Measurements from ENCODE around the gene PTPN12. TPM values are rescaled to one million over a fixed set of nuclear protein-coding genes. Genes with fewer than 3 reads are reported as not detected.
"Not testable (repeated sequence)": the region's sequence is repeated elsewhere in the genome, so short reads cannot be mapped to it uniquely, and the experiment has no call there.

Gene PTPN12
- total and polyA plus RNA-seq, 8 donors: 8.4 to 147 (median 38.6) TPM

DNA sequence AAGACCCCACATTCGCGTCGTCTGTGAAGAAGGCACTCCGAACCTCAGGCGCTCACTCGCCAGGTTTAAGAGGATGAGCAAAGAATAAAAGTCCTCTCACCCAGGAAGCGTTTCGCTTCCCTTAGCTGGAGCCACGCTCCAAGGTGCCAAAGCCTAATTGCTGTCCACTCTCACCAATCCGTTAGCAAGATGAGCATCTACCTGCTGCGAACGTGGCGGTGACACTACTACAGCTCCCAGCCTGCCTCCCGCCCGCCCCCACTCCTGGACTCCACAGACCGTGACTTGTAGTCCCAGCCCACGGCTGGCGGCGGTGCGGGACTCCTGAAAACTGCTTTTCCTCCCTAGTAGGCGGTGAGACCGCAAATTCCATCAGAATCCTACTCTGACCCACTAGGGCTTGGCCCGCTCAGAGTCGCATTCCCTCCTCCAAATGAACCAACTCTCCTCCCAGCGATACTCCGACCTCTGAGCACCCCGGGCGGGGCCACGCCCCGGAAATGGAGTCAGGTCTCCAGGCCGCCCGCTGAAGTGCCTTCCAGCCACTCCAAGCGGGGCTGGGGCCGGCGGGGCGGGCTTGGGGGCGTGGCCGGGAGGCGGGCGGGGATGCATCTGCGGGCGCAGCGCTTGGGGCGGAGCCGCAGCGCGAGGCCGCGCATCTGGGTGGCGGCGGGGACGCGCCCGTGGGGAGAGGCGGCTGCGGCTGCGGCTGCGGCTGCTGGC lies 521 bp upstream of the PTPN12 start:
- Histone ChIP-seq H3K36me3 (no peaks in the 10 kb centered on the region), H3K4me3 (peak overlapping the region; percentile 80 to 99 (median 96)), H3K27ac (peak overlapping the region; percentile 97 to 99 (median 99)), H3K27me3 (no peaks in the 10 kb centered on the region), H3K4me1 (peaks cover 9 to 41% (median 38%) of the 10 kb centered on the region in 4 donors), H3K9me3 (no peaks in the 10 kb centered on the region)
- TF ChIP-seq, protein P1, sequence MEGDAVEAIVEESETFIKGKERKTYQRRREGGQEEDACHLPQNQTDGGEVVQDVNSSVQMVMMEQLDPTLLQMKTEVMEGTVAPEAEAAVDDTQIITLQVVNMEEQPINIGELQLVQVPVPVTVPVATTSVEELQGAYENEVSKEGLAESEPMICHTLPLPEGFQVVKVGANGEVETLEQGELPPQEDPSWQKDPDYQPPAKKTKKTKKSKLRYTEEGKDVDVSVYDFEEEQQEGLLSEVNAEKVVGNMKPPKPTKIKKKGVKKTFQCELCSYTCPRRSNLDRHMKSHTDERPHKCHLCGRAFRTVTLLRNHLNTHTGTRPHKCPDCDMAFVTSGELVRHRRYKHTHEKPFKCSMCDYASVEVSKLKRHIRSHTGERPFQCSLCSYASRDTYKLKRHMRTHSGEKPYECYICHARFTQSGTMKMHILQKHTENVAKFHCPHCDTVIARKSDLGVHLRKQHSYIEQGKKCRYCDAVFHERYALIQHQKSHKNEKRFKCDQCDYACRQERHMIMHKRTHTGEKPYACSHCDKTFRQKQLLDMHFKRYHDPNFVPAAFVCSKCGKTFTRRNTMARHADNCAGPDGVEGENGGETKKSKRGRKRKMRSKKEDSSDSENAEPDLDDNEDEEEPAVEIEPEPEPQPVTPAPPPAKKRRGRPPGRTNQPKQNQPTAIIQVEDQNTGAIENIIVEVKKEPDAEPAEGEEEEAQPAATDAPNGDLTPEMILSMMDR (IDR thresholded peaks at IDR 0.05): no peak
- TF ChIP-seq POLR2AphosphoS5 (IDR thresholded peaks at IDR 0.05) (peak; percentile 85 to 97 (median 93)), POLR2A (IDR thresholded peaks at IDR 0.05) (peak in 2 of 4 donors; percentile 74 to 89), EP300 (IDR thresholded peaks at IDR 0.05) (no peak)
- DNase-seq: peak; percentile 98 to 99
- intact Hi-C loops (cut with DNase I; ENCODE audit: low total_unique reads): no loop called here
- 0 to 6% (median 1%) methylated on average over 10 to 56 of the region's 58 CpGs for WGBS, 5 donors

DNA sequence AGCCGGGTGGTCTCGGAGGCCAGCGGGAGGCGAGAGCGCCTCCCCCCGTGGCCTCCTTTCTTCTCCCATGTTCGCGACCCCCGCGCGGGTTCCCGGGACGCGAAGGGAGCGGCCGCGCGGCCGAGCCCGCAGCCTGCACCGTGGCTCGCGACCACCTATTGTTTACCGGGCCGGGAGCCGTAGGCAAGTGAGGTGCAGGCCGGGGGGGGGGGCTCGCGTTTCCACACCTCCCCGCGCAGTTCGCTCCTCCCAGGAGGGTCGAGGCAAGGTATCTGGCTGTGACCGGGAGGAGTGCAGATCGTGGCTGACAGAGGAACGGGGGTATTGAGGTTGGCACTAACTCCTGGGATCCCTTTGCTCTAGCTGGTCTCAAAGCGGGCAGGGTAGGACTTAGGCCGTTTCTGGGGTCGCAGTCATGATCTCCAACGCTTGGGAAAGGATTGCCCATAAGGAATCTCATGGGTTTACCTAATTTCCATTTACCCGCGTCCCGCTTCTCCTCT lies 734 bp downstream of the PTPN12 start:
- Histone ChIP-seq H3K27ac (peak overlapping the region; percentile 97 to 99 (median 99)), H3K4me3 (peak overlapping the region; percentile 80 to 99 (median 96)), H3K9me3 (no peaks in the 10 kb centered on the region), H3K27me3 (no peaks in the 10 kb centered on the region), H3K4me1 (peaks cover 16 to 53% (median 50%) of the 10 kb centered on the region in 4 donors), H3K36me3 (no peaks in the 10 kb centered on the region)
- WGBS, 5 donors: 0% methylated on average over 11 to 43 of the region's 43 CpGs
- intact Hi-C loops (cut with DNase I; ENCODE audit: low total_unique reads): no loop called here
- TF ChIP-seq EP300 (IDR thresholded peaks at IDR 0.05) (no peak), POLR2A (IDR thresholded peaks at IDR 0.05) (no peak), POLR2AphosphoS5 (IDR thresholded peaks at IDR 0.05) (no peak)
- TF ChIP-seq, protein P1 (IDR thresholded peaks at IDR 0.05): no peak
- DNase-seq: peak; percentile 39 to 72

DNA sequence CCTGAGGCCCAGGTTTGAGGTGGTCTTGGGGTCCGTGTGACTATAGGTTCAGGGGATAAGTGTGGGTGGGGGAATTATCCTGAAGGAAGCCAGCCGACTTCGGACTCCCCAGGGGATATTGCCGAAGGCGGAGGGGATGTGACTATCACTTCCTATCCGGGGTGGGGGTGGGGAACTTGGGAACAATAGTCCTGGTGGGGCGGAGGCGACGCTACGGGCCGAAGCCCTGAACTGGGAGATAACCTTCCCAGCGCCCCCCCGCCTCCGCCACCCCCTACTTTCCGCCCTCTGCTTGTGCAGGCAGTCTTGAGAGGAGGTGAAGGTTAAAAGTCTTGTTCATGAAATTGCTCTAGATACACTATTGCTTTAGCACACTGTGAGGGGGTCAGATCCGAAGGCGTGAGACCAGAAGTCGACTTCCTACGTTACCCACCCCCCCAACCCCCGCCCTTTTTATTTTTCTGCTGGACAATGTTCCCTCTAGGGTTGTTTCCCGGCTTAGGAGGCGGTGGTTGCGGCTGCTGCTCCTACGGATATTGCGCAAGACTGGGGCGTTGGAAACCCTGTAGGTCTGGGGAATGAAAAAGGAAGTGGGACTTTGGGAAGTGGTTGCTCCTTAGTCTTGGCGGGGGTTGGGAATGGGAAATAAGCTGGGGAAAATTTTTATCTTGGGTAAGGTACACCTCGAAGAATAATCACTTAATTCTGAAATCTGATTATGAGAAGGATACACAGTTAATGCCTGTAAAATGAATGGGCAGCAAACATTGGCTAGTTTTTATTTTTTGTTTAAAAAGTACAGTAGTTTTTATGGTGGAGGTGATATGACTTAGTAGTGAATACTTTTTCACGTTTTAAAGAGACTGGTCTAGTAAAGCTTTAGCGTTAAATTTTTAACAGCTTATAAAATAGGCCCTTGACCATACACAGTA lies 1.5 kb downstream of the PTPN12 start:
- Histone ChIP-seq H3K27ac (peak overlapping the region; percentile 97 to 99 (median 99)), H3K36me3 (no peaks in the 10 kb centered on the region), H3K27me3 (no peaks in the 10 kb centered on the region), H3K9me3 (no peaks in the 10 kb centered on the region), H3K4me1 (peaks cover 16 to 56% (median 53%) of the 10 kb centered on the region in 4 donors), H3K4me3 (peak overlapping the region; percentile 80 to 99 (median 96))
- WGBS, 5 donors: 2 to 6% (median 3%) methylated on average over 29 to 30 of the region's 30 CpGs
- TF ChIP-seq, protein P1 (IDR thresholded peaks at IDR 0.05): no peak
- no peak for TF ChIP-seq POLR2A (IDR thresholded peaks at IDR 0.05)
- TF ChIP-seq POLR2AphosphoS5 (IDR thresholded peaks at IDR 0.05): peak; percentile 52 to 81 (median 68)
- peak; percentile 82 to 95 for DNase-seq
- intact Hi-C loops (cut with DNase I; ENCODE audit: low total_unique reads): no loop called here

DNA sequence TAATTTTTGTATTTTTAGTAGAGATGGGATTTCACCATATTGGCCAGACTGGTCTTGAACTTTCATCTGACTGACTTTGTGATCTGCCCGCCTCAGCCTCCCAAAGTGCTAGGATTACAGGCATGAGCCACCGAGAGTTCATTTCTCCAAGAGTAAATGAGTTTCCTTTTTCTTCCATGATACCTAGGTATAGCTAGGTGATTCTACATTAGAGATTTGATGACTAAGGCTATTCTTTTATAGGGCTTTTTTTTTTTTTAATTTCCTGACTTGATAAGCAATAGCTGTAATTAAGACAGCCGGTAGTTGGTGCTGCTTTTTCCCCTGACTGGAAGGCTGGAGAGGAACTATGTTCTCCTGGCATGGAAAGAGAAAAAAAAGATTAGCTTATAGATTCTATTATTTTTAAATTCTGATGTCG lies 3.3 kb downstream of the PTPN12 start:
- H3K27ac ChIP-seq: peak overlapping the region in 1 of 5 donors; percentile 99
- no peaks in the 10 kb centered on the region for H3K9me3 ChIP-seq
- WGBS, 5 donors: 64 to 73% (median 71%) methylated on average over 4 of the region's 4 CpGs
- peaks cover 24 to 74% (median 67%) of the 10 kb centered on the region in 4 donors for H3K4me1 ChIP-seq
- no peaks in the 10 kb centered on the region for H3K27me3 ChIP-seq
- intact Hi-C loops (cut with DNase I; ENCODE audit: low total_unique reads): no loop called here
- peak overlapping the region in 1 of 4 donors; percentile 95 for H3K4me3 ChIP-seq
- DNase-seq: no peak
- no peaks in the 10 kb centered on the region for H3K36me3 ChIP-seq
- no peak for TF ChIP-seq EP300 (IDR thresholded peaks at IDR 0.05)
- no peak for TF ChIP-seq POLR2A (IDR thresholded peaks at IDR 0.05)
- no peak for TF ChIP-seq POLR2AphosphoS5 (IDR thresholded peaks at IDR 0.05)
- TF ChIP-seq, protein P1 (IDR thresholded peaks at IDR 0.05): no peak

DNA sequence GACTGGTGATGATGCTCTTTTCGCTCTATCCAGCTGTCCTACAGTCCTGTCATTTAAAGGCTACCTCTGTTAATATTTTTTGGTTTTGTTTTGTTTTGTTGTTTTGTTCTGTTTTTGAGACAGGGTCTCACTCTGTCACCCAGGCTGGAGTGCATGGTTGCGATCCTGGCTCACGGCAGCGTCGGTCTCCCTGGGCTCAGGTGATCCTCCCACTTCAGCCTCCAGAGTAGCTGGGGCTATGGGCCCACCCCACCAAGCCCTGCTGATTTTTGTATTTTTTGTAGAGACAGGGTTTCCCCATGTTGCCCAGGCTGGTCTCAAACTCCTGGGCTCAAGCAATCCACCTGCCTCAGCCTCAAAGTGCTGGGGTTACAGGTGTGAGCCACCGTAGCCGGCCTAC lies 3.9 kb downstream of the PTPN12 start:
- H3K27me3 ChIP-seq; DNase-seq; H3K36me3 ChIP-seq; H3K4me3 ChIP-seq; intact Hi-C loops (cut with DNase I; ENCODE audit: low total_unique reads); H3K27ac ChIP-seq; H3K9me3 ChIP-seq: not testable (repeated sequence)
- peaks cover 24 to 72% (median 66%) of the 10 kb centered on the region in 4 donors for H3K4me1 ChIP-seq
- 94 to 98% (median 97%) methylated on average over 7 of the region's 7 CpGs for WGBS, 5 donors

Data from stomach (tissue), 9 donors.